ENCODE measurements around the gene FAM53A. TPM values are rescaled to one million over a fixed set of nuclear protein-coding genes. Genes with fewer than 3 reads are reported as not detected.

FAM53A gene
- total RNA-seq, 2 experiments from 2014 or later: 1.4 to 1.8 TPM

GRCh38 chr4:1721666-1722550 lies 37.8 kb upstream of the FAM53A start:
- peak overlapping the region; percentile 90 for H3K27ac ChIP-seq (ENCODE audit: low read depth, low read length, poor library complexity, severe bottlenecking)
- peak overlapping the region; percentile 94 for H3K4me3 ChIP-seq (ENCODE audit: low read depth, low read length, poor library complexity, severe bottlenecking)
- peaks cover 61% of the 10 kb centered on the region for H3K79me2 ChIP-seq (ENCODE audit: insufficient read depth, low read depth, low read length)
- ChIA-PET CTCF (ENCODE audit: unreplicated experiment) (interaction anchor here (0.6 kb wide), 1 partner anchor 102 kb away, joined by 3 read pairs; no protein-coding TSS in a partner anchor), POLR2A (interaction anchor here (0.7 to 4.2 kb wide), 5 partner anchors 10 to 758 kb away, joined by 3 to 16 read pairs (median 4); partner anchors contain the start of gene SLBP)
- BruUV-seq (replicated peaks): no TSS peak
- DNase-seq (ENCODE audit: low spot score): peak; percentile 66
- intact Hi-C loops (cut with micrococcal nuclease; ENCODE audit: unreplicated experiment): loop anchor here (1.0 to 5.0 kb wide), 3 partner anchors 134 to 520 kb away; partner anchors contain the start of genes HAUS3, LETM1, POLN and UVSSA
- no peak overlapping the region for H2AFZ ChIP-seq (ENCODE audit: low read length)
- H4K20me1 ChIP-seq (ENCODE audit: insufficient read depth, low read length): peaks cover 24% of the 10 kb centered on the region
- no peak for TF ChIP-seq CTCF (conservative IDR thresholded peaks at IDR 0.05; ENCODE audit: low read length)
- TF ChIP-seq EZH2phosphoT487 (IDR thresholded peaks at IDR 0.05; ENCODE audit: borderline replicate concordance, low read depth, low read length): no peak
- no peaks in the 10 kb centered on the region for H3K9me3 ChIP-seq (ENCODE audit: low read length)
- peak overlapping the region; percentile 87 for H3K4me2 ChIP-seq (ENCODE audit: low read length)
- peaks cover 72% of the 10 kb centered on the region for H3K4me1 ChIP-seq (ENCODE audit: insufficient read depth, low read length, poor library complexity, severe bottlenecking)
- H3K9me2 ChIP-seq (ENCODE audit: insufficient read depth, low read length): no peaks in the 10 kb centered on the region
- H3K36me3 ChIP-seq (ENCODE audit: insufficient read depth, low read length): peaks cover 70% of the 10 kb centered on the region

- H3K9me2 ChIP-seq (ENCODE audit: insufficient read depth, low read length): no peaks in the 10 kb centered on the region
- H3K4me1 ChIP-seq (ENCODE audit: insufficient read depth, low read length, poor library complexity, severe bottlenecking): peaks cover 75% of the 10 kb centered on the region
- peaks cover 61% of the 10 kb centered on the region for H3K79me2 ChIP-seq (ENCODE audit: insufficient read depth, low read depth, low read length)
- POLR2A ChIA-PET: interaction anchor here (1.9 to 4.2 kb wide), 2 partner anchors 9 to 12 kb away, joined by 10 to 16 read pairs; partner anchors contain the start of gene SLBP
- H3K4me3 ChIP-seq (ENCODE audit: low read depth, low read length, poor library complexity, severe bottlenecking): peak within 1 kb of the TSS; percentile 94
- H4K20me1 ChIP-seq (ENCODE audit: insufficient read depth, low read length): peaks cover 23% of the 10 kb centered on the region
- no TSS peak for BruUV-seq (replicated peaks)
- DNase-seq (ENCODE audit: low spot score): peak; percentile 98
- H3K27ac ChIP-seq (ENCODE audit: low read depth, low read length, poor library complexity, severe bottlenecking): peak within 1 kb of the TSS; percentile 90
- H3K4me2 ChIP-seq (ENCODE audit: low read length): peak within 1 kb of the TSS; percentile 91
- intact Hi-C loops (cut with micrococcal nuclease; ENCODE audit: unreplicated experiment): loop anchor here (1.0 to 5.0 kb wide), 3 partner anchors 135 to 521 kb away; partner anchors contain the start of genes HAUS3, LETM1, POLN and UVSSA
- TF ChIP-seq CTCF (conservative IDR thresholded peaks at IDR 0.05; ENCODE audit: low read length): no peak
- CTCF ChIA-PET (ENCODE audit: unreplicated experiment): interaction anchor here (0.6 kb wide), 1 partner anchor 129 kb away, joined by 4 read pairs; no protein-coding TSS in a partner anchor
- H2AFZ ChIP-seq (ENCODE audit: low read length): no peak within 1 kb of the TSS
- peaks cover 70% of the 10 kb centered on the region for H3K36me3 ChIP-seq (ENCODE audit: insufficient read depth, low read length)
- no peaks in the 10 kb centered on the region for H3K9me3 ChIP-seq (ENCODE audit: low read length)
Measured at GRCh38 chr4:1721003-1721665, 37.0 kb upstream of the FAM53A start, which contains the start of the genes TACC3 and TMEM129. Gene TACC3 (plus strand): TSS chr4:1721521. CDS start chr4:1723422, 1,901 bp downstream. Gene TMEM129 (minus strand): TSS chr4:1721323. CDS start chr4:1720837, 486 bp downstream.
